ENCODE measurements around the gene CACUL1.
"Not testable (repeated sequence)": the region's sequence is repeated elsewhere in the genome, so short reads cannot be mapped to it uniquely, and the experiment has no call there.

CACUL1 gene

GRCh38 chr10:118792526-118792925, 37.8 kb upstream of the CACUL1 start:
- DNase-seq (ENCODE audit: low read depth, low spot score), result no peak
- no peak for TF ChIP-seq EZH2 (IDR thresholded peaks at IDR 0.05)
- TF ChIP-seq POLR2AphosphoS5 (IDR thresholded peaks at IDR 0.05; ENCODE audit: borderline replicate concordance, low read depth, low read length), result no peak
- TF ChIP-seq FOXP2 (optimal IDR thresholded peaks at IDR 0.05; ENCODE audit: control extremely low read depth, extremely low read length, insufficient read depth), result no peak
- Histone ChIP-seq H3K9ac (ENCODE audit: insufficient read length) (no peak overlapping the region), H3K4me3 (no peak overlapping the region), H3K27ac (no peak overlapping the region), H3K36me3 (ENCODE audit: insufficient read depth, low read length) (no peaks in the 10 kb centered on the region), H3K9me3 (ENCODE audit: low read depth, low read length) (no peaks in the 10 kb centered on the region)

GRCh38 chr10:118790058-118790457, 35.3 kb upstream of the CACUL1 start:
- H3K27ac ChIP-seq, result no peak overlapping the region
- TF ChIP-seq POLR2AphosphoS5 (IDR thresholded peaks at IDR 0.05; ENCODE audit: borderline replicate concordance, low read depth, low read length) (no peak), FOXP2 (optimal IDR thresholded peaks at IDR 0.05; ENCODE audit: control extremely low read depth, extremely low read length, insufficient read depth) (no peak), EZH2 (IDR thresholded peaks at IDR 0.05) (no peak)
- no peak overlapping the region for H3K4me3 ChIP-seq
- H3K9ac ChIP-seq (ENCODE audit: insufficient read length), result no peak overlapping the region
- no peak for DNase-seq (ENCODE audit: low read depth, low spot score)
- H3K36me3 ChIP-seq (ENCODE audit: insufficient read depth, low read length), result no peaks in the 10 kb centered on the region
- H3K9me3 ChIP-seq (ENCODE audit: low read depth, low read length), result no peaks in the 10 kb centered on the region

GRCh38 chr10:118785551-118785950, 30.8 kb upstream of the CACUL1 start:
- DNase-seq (ENCODE audit: low read depth, low spot score), result no peak
- no peak overlapping the region for H3K4me3 ChIP-seq
- no peaks in the 10 kb centered on the region for H3K36me3 ChIP-seq (ENCODE audit: insufficient read depth, low read length)
- no peak overlapping the region for H3K27ac ChIP-seq
- no peaks in the 10 kb centered on the region for H3K9me3 ChIP-seq (ENCODE audit: low read depth, low read length)
- no peak overlapping the region for H3K9ac ChIP-seq (ENCODE audit: insufficient read length)
- TF ChIP-seq POLR2AphosphoS5 (IDR thresholded peaks at IDR 0.05; ENCODE audit: borderline replicate concordance, low read depth, low read length) (no peak), EZH2 (IDR thresholded peaks at IDR 0.05) (no peak), FOXP2 (optimal IDR thresholded peaks at IDR 0.05; ENCODE audit: control extremely low read depth, extremely low read length, insufficient read depth) (no peak)

- TF ChIP-seq FOXP2 (optimal IDR thresholded peaks at IDR 0.05; ENCODE audit: control extremely low read depth, extremely low read length, insufficient read depth), result no peak
- TF ChIP-seq POLR2AphosphoS5 (IDR thresholded peaks at IDR 0.05; ENCODE audit: borderline replicate concordance, low read depth, low read length), result no peak
- TF ChIP-seq EZH2 (IDR thresholded peaks at IDR 0.05), result no peak
These were observed 29.2 kb upstream of the CACUL1 start for GRCh38 chr10:118783776-118784545.

GRCh38 chr10:118782916-118783465, 28.2 kb upstream of the CACUL1 start:
- H3K9me3 ChIP-seq (ENCODE audit: low read depth, low read length); H3K36me3 ChIP-seq (ENCODE audit: insufficient read depth, low read length); H3K9ac ChIP-seq (ENCODE audit: insufficient read length); H3K27ac ChIP-seq; DNase-seq (ENCODE audit: low read depth, low spot score); H3K4me3 ChIP-seq: not testable (repeated sequence)

More at GRCh38 chr10:118783776-118784545, 29.2 kb upstream of the CACUL1 start:
- Histone ChIP-seq H3K9me3 (ENCODE audit: low read depth, low read length) (no peaks in the 10 kb centered on the region), H3K36me3 (ENCODE audit: insufficient read depth, low read length) (no peaks in the 10 kb centered on the region), H3K9ac (ENCODE audit: insufficient read length) (no peak overlapping the region), H3K27ac (no peak overlapping the region), H3K4me3 (no peak overlapping the region)
- no peak for DNase-seq (ENCODE audit: low read depth, low spot score)

GRCh38 chr10:118781541-118781940, 26.8 kb upstream of the CACUL1 start:
- H3K9me3 ChIP-seq (ENCODE audit: low read depth, low read length), result no peaks in the 10 kb centered on the region
- no peak for DNase-seq (ENCODE audit: low read depth, low spot score)
- H3K4me3 ChIP-seq, result no peak overlapping the region
- no peak overlapping the region for H3K9ac ChIP-seq (ENCODE audit: insufficient read length)
- TF ChIP-seq POLR2AphosphoS5 (IDR thresholded peaks at IDR 0.05; ENCODE audit: borderline replicate concordance, low read depth, low read length) (no peak), FOXP2 (optimal IDR thresholded peaks at IDR 0.05; ENCODE audit: control extremely low read depth, extremely low read length, insufficient read depth) (no peak), EZH2 (IDR thresholded peaks at IDR 0.05) (no peak)
- no peaks in the 10 kb centered on the region for H3K36me3 ChIP-seq (ENCODE audit: insufficient read depth, low read length)
- H3K27ac ChIP-seq, result no peak overlapping the region

- DNase-seq (ENCODE audit: low read depth, low spot score), result no peak
- Histone ChIP-seq H3K4me3 (no peak overlapping the region), H3K36me3 (ENCODE audit: insufficient read depth, low read length) (no peaks in the 10 kb centered on the region), H3K9ac (ENCODE audit: insufficient read length) (no peak overlapping the region), H3K27ac (no peak overlapping the region), H3K9me3 (ENCODE audit: low read depth, low read length) (no peaks in the 10 kb centered on the region)
- TF ChIP-seq EZH2 (IDR thresholded peaks at IDR 0.05), result no peak
These were observed 24.0 kb upstream of the CACUL1 start for GRCh38 chr10:118778727-118779126.

- TF ChIP-seq POLR2AphosphoS5 (IDR thresholded peaks at IDR 0.05; ENCODE audit: borderline replicate concordance, low read depth, low read length), result no peak
- no peak for TF ChIP-seq EZH2 (IDR thresholded peaks at IDR 0.05)
- no peak for TF ChIP-seq FOXP2 (optimal IDR thresholded peaks at IDR 0.05; ENCODE audit: control extremely low read depth, extremely low read length, insufficient read depth)
- Histone ChIP-seq H3K27ac (no peak overlapping the region), H3K36me3 (ENCODE audit: insufficient read depth, low read length) (no peaks in the 10 kb centered on the region), H3K4me3 (no peak overlapping the region), H3K9me3 (ENCODE audit: low read depth, low read length) (no peaks in the 10 kb centered on the region), H3K9ac (ENCODE audit: insufficient read length) (no peak overlapping the region)
- no peak for DNase-seq (ENCODE audit: low read depth, low spot score)
These were observed 22.2 kb upstream of the CACUL1 start for GRCh38 chr10:118776960-118777359.

GRCh38 chr10:118776033-118776432, 21.3 kb upstream of the CACUL1 start:
- no peak overlapping the region for H3K4me3 ChIP-seq
- no peaks in the 10 kb centered on the region for H3K36me3 ChIP-seq (ENCODE audit: insufficient read depth, low read length)
- no peak for DNase-seq (ENCODE audit: low read depth, low spot score)
- no peak overlapping the region for H3K27ac ChIP-seq
- TF ChIP-seq POLR2AphosphoS5 (IDR thresholded peaks at IDR 0.05; ENCODE audit: borderline replicate concordance, low read depth, low read length) (no peak), FOXP2 (optimal IDR thresholded peaks at IDR 0.05; ENCODE audit: control extremely low read depth, extremely low read length, insufficient read depth) (no peak)
- no peak overlapping the region for H3K9ac ChIP-seq (ENCODE audit: insufficient read length)
- no peaks in the 10 kb centered on the region for H3K9me3 ChIP-seq (ENCODE audit: low read depth, low read length)

Measured in SK-N-MC (cell line).